GM12891 (cell line): ENCODE data around the gene OPRD1.

Experiments
- POLR2A ChIP-seq: IDR thresholded peaks from 2 replicates; pipeline ENCODE4 v1.6.1; 2011; ENCODE audit warnings: low read depth, low read length, control low read depth
- POLR2AphosphoS5 ChIP-seq: IDR thresholded peaks from 2 replicates; pipeline ENCODE4 v1.6.1; 2011; ENCODE audit warnings: low read depth, low read length, control low read depth
- POU2F2 ChIP-seq: IDR thresholded peaks from 2 replicates; pipeline ENCODE4 v1.6.1; 2011; ENCODE audit warnings: low read depth, mild to moderate bottlenecking, control low read depth, low read length, moderate library complexity
- TAF1 ChIP-seq: IDR thresholded peaks from 2 replicates; pipeline ENCODE4 v1.6.1; 2011; ENCODE audit warnings: low read depth, low read length, control low read depth

DNA sequence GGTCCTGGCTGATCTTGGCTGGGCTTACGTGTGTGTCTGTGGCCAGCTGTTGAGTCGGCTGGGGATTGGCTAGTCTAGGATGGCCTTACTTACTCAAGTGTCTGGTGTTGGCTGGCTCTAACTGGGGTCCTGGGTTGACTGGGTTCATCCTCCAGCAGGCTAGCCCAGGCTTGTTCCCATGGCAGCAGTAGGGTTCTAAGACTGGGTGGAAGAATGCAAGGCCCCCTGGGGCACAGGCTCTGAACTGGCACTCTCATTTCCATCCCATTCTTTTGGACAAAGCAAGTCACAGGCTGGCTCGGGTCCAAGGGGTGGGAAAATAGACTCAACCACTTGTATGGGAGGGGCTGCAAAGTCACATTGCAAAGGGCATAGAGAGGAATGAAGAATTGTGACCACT, 7.9 kb upstream of the OPRD1 start:
- TF ChIP-seq POLR2AphosphoS5 (no peak), TAF1 (no peak), POLR2A (no peak), POU2F2 (no peak)
